NT2/D1 (cell line): ENCODE results near the gene ST6GALNAC3.

Source experiments
- SUZ12 ChIP-seq: IDR thresholded peaks from 2 replicates; pipeline ENCODE4 v1.6.1; 2011; ENCODE audit not compliant: insufficient read length, insufficient read depth; ENCODE audit errors: extremely low read depth
- YY1 ChIP-seq: IDR thresholded peaks from 2 replicates; pipeline ENCODE4 v1.6.1; 2011; ENCODE audit not compliant: insufficient read length, insufficient read depth
- ZNF274 ChIP-seq: IDR thresholded peaks from 2 replicates; pipeline ENCODE4 v1.6.1; 2011; ENCODE audit warnings: mild to moderate bottlenecking, low read depth, low read length

GRCh38 chr1:76503100-76503499, 428.6 kb downstream of the ST6GALNAC3 start:
- TF ChIP-seq YY1 = no peak
- no peak for TF ChIP-seq ZNF274
- TF ChIP-seq SUZ12 = no peak
